Caco-2 (cell line): ENCODE measurements around the gene ENAH. TPM values are rescaled to one million over a fixed set of nuclear protein-coding genes. Genes with fewer than 3 reads are reported as not detected.

Experiments used
- BruUV-seq: library from RNA; stranded (reverse); fragments of 400-500 nt; replicated peaks from 2 replicates; lab custom pipeline; 2021; lab: Mats Ljungman, UMichigan
- CTCF ChIA-PET: fragments of 300-600 bp; sonication (Branson Sonifier 250); formaldehyde crosslinking; loops from one replicate; lab custom pipeline; 2022; ENCODE audit warnings: antibody characterized with exemption; lab: Charles Lee
- POLR2A ChIA-PET: fragments of 300-600 bp; sonication (Branson Sonifier 250); formaldehyde crosslinking; loops from one replicate; lab custom pipeline; 2022; ENCODE audit warnings: antibody characterized with exemption; lab: Charles Lee
- DNase-seq, 2 experiments: peaks; one replicate each; pipeline versions ENCODE4 v3.0.0 to v3.0.0-alpha.2; 2020 to 2022
- H3K27me3 ChIP-seq: replicated peaks from 2 replicates; pipeline ENCODE4 v1.6.0; 2011; ENCODE audit warnings: low read length; ENCODE audit not compliant: control insufficient read depth, insufficient read depth
- H3K36me3 ChIP-seq: 2 replicates; pipeline ENCODE4 v1.5.1; 2011; ENCODE audit warnings: low read length; ENCODE audit not compliant: control insufficient read depth, insufficient read depth
- H3K4me1 ChIP-seq: fragments of 250-450 bp; sonication (Bioruptor Pico); 2 replicates; pipeline ENCODE4 v1.5.1; 2020; ENCODE audit warnings: mild to moderate bottlenecking
- H3K4me3 ChIP-seq: 2 replicates; pipeline ENCODE4 v1.5.1; 2011; ENCODE audit warnings: low read depth, mild to moderate bottlenecking, control low read depth, low read length
- H3K9me3 ChIP-seq: fragments of 250-450 bp; sonication (Bioruptor Pico); 2 replicates; pipeline ENCODE4 v1.5.1; 2020; ENCODE audit warnings: mild to moderate bottlenecking, moderate library complexity
- H3K27ac Mint-ChIP-seq: one replicate; pipeline ENCODE4 v1.8.0; 2022; ENCODE audit warnings: mixed read lengths; ENCODE audit not compliant: unreplicated experiment
- H3K27me3 Mint-ChIP-seq: one replicate; pipeline ENCODE4 v1.8.0; 2022; ENCODE audit warnings: mixed read lengths; ENCODE audit not compliant: insufficient read depth, unreplicated experiment
- H3K36me3 Mint-ChIP-seq: one replicate; pipeline ENCODE4 v1.8.0; 2022; ENCODE audit warnings: mild to moderate bottlenecking, mixed read lengths; ENCODE audit not compliant: insufficient read depth, unreplicated experiment
- H3K4me1 Mint-ChIP-seq: one replicate; pipeline ENCODE4 v1.8.0; 2022; ENCODE audit warnings: low read depth, mixed read lengths; ENCODE audit not compliant: unreplicated experiment
- H3K4me3 Mint-ChIP-seq: one replicate; pipeline ENCODE4 v1.8.0; 2022; ENCODE audit warnings: mild to moderate bottlenecking, moderate library complexity, mixed read lengths; ENCODE audit not compliant: unreplicated experiment
- H3K9me3 Mint-ChIP-seq: one replicate; pipeline ENCODE4 v1.8.0; 2022; ENCODE audit warnings: mixed read lengths; ENCODE audit not compliant: unreplicated experiment
- CTCF ChIP-seq, 2 experiments: fragments of 200-600 bp in 1 of 2; IDR thresholded peaks; 1 replicate in 1 of 2; 2 replicates in 1 of 2; pipeline versions ENCODE4 v1.5.1 to v1.8.0; 2011 to 2022; ENCODE audit warnings: antibody characterized with exemption in 1 of 2, control low read depth in 1 of 2, inconsistent platforms in 1 of 2, low read depth in 1 of 2, low read length in 1 of 2, mild to moderate bottlenecking in 1 of 2, moderate library complexity in 1 of 2; ENCODE audit not compliant: insufficient read depth in 1 of 2, severe bottlenecking in 1 of 2, unreplicated experiment in 1 of 2
- intact Hi-C: fragments of 100-400 bp; cut with micrococcal nuclease; formaldehyde crosslinking; loops from one replicate; pipeline ENCODE4 v1.10.0; 2022; ENCODE audit not compliant: unreplicated experiment
- total RNA-seq: library from RNA; stranded (reverse); gene quantifications from 2 replicates; pipeline ENCODE4 v1.2.3, GENCODE V29; 2022

The ENAH gene
- total RNA-seq, 1 experiment from 2014 or later, result 78.0 TPM

GRCh38 chr1:225689882-225690459 lies 37.0 kb upstream of the ENAH start:
- no peak for DNase-seq
- no peaks in the 10 kb centered on the region for H3K36me3 Mint-ChIP-seq
- ChIA-PET CTCF (interaction anchor here (0.6 kb wide), 1 partner anchor 41 kb away, joined by 3 read pairs; no protein-coding TSS in a partner anchor), POLR2A (no interaction called here)
- H3K27me3 ChIP-seq, result no peaks in the 10 kb centered on the region
- peaks cover 10% of the 10 kb centered on the region for H3K4me1 Mint-ChIP-seq
- no peaks in the 10 kb centered on the region for H3K27me3 Mint-ChIP-seq
- 0 out of 2 replicates have a peak, but pooled peaks cover 3% of the 10 kb centered on the region for H3K9me3 ChIP-seq
- BruUV-seq, result no TSS peak
- H3K4me1 ChIP-seq, result peaks cover 19% of the 10 kb centered on the region
- H3K4me3 Mint-ChIP-seq, result no peak overlapping the region
- H3K4me3 ChIP-seq, result no peak overlapping the region
- no peak overlapping the region for H3K27ac Mint-ChIP-seq
- H3K36me3 ChIP-seq, result no peaks in the 10 kb centered on the region
- intact Hi-C loops, result no loop called here
- H3K9me3 Mint-ChIP-seq, result peaks cover 4% of the 10 kb centered on the region
- no peak for TF ChIP-seq CTCF (IDR thresholded peaks at IDR 0.05; ENCODE audit: insufficient read depth in 1 of 2, low read depth in 1 of 2, low read length in 1 of 2, severe bottlenecking in 1 of 2, unreplicated experiment in 1 of 2)

- Histone ChIP-seq H3K4me1 (peaks cover 7% of the 10 kb centered on the region), H3K4me3 (no peak overlapping the region), H3K36me3 (no peaks in the 10 kb centered on the region), H3K27me3 (no peaks in the 10 kb centered on the region), H3K9me3 (no peaks in the 10 kb centered on the region)
- H3K36me3 Mint-ChIP-seq, result no peaks in the 10 kb centered on the region
- H3K4me1 Mint-ChIP-seq, result peaks cover 9% of the 10 kb centered on the region
- BruUV-seq, result no TSS peak
- DNase-seq, result no peak
- H3K4me3 Mint-ChIP-seq, result no peak overlapping the region
- no peaks in the 10 kb centered on the region for H3K27me3 Mint-ChIP-seq
- intact Hi-C loops, result no loop called here
- H3K27ac Mint-ChIP-seq, result no peak overlapping the region
- TF ChIP-seq CTCF (IDR thresholded peaks at IDR 0.05; ENCODE audit: insufficient read depth in 1 of 2, low read depth in 1 of 2, low read length in 1 of 2, severe bottlenecking in 1 of 2, unreplicated experiment in 1 of 2), result no peak
- CTCF ChIA-PET, result interaction anchor here (0.9 kb wide), 1 partner anchor 12 kb away, joined by 3 read pairs; no protein-coding TSS in a partner anchor
- no peaks in the 10 kb centered on the region for H3K9me3 Mint-ChIP-seq
- POLR2A ChIA-PET, result no interaction called here
These were observed 35.4 kb upstream of the ENAH start for GRCh38 chr1:225688345-225688744.

GRCh38 chr1:225685476-225686176 lies 32.7 kb upstream of the ENAH start:
- CTCF ChIA-PET, result no interaction called here
- Mint-ChIP-seq H3K36me3 (no peaks in the 10 kb centered on the region), H3K27me3 (no peaks in the 10 kb centered on the region), H3K9me3 (no peaks in the 10 kb centered on the region), H3K4me1 (no peaks in the 10 kb centered on the region), H3K27ac (no peak overlapping the region), H3K4me3 (no peak overlapping the region)
- intact Hi-C loops, result no loop called here
- no peak for DNase-seq
- POLR2A ChIA-PET, result no interaction called here
- Histone ChIP-seq H3K27me3 (no peaks in the 10 kb centered on the region), H3K9me3 (no peaks in the 10 kb centered on the region), H3K36me3 (no peaks in the 10 kb centered on the region), H3K4me1 (no peaks in the 10 kb centered on the region), H3K4me3 (no peak overlapping the region)
- no TSS peak for BruUV-seq
- no peak for TF ChIP-seq CTCF (IDR thresholded peaks at IDR 0.05; ENCODE audit: insufficient read depth in 1 of 2, low read depth in 1 of 2, low read length in 1 of 2, severe bottlenecking in 1 of 2, unreplicated experiment in 1 of 2)
